Ishikawa (cell line): ENCODE data around the gene WSCD2.

ENCODE experiments used
- FOXM1 ChIP-seq: IDR thresholded peaks from 2 replicates; pipeline ENCODE4 v1.6.1; 2012; ENCODE audit warnings: low read depth, borderline replicate concordance
- MAX ChIP-seq: IDR thresholded peaks from 2 replicates; pipeline ENCODE4 v1.6.1; 2012
- RAD21 ChIP-seq: IDR thresholded peaks from 2 replicates; pipeline ENCODE4 v1.6.1; 2012; ENCODE audit warnings: low read depth
- REST ChIP-seq: IDR thresholded peaks from 2 replicates; pipeline ENCODE4 v1.6.1; 2012; ENCODE audit warnings: low read depth, mild to moderate bottlenecking
- TAF1 ChIP-seq: IDR thresholded peaks from 2 replicates; pipeline ENCODE4 v1.6.1; 2012; ENCODE audit warnings: low read depth, mild to moderate bottlenecking
- TCF12 ChIP-seq: IDR thresholded peaks from 2 replicates; pipeline ENCODE4 v1.6.1; 2012; ENCODE audit warnings: low read depth
- TEAD4 ChIP-seq: IDR thresholded peaks from 2 replicates; pipeline ENCODE4 v1.6.1; 2012

- TF ChIP-seq TAF1 (no peak), REST (no peak), TCF12 (no peak), RAD21 (peak; percentile 19; the same call in 1 of the 2 replicates), TEAD4 (no peak), MAX (no peak), FOXM1 (no peak)
Measured at GRCh38 chr12:108099073-108099472, 30.0 kb upstream of the WSCD2 start.
